Kidney epithelial cell (primary cell): ENCODE results near the gene SRMS. TPM values are rescaled to one million over a fixed set of nuclear protein-coding genes. Genes with fewer than 3 reads are reported as not detected.

Experiments
- DNase-seq: peaks from one replicate; pipeline ENCODE4 v3.0.0-alpha.2; 2010; ENCODE audit warnings: low read depth
- H3K27me3 ChIP-seq: 2 replicates; pipeline ENCODE4 v1.6.0; 2011; ENCODE audit warnings: low read length; ENCODE audit not compliant: control insufficient read depth, insufficient read depth
- H3K36me3 ChIP-seq: 2 replicates; pipeline ENCODE4 v1.5.1; 2011; ENCODE audit warnings: low read length; ENCODE audit not compliant: control insufficient read depth, insufficient read depth
- H3K4me3 ChIP-seq: 2 replicates; pipeline ENCODE4 v1.5.1; 2011; ENCODE audit warnings: low read depth, mild to moderate bottlenecking, control low read depth, low read length
- CTCF ChIP-seq: IDR thresholded peaks from 2 replicates; pipeline ENCODE4 v1.5.1; 2011; ENCODE audit warnings: mild to moderate bottlenecking, moderate library complexity, low read length, control low read depth, inconsistent platforms; ENCODE audit not compliant: insufficient read depth, poor library complexity, severe bottlenecking
- total RNA-seq: library from RNA; depleted of rRNA; stranded (reverse); fragments of >200 nt; gene quantifications from 2 replicates; pipeline ENCODE4 v1.2.3, GENCODE V29; 2015

The SRMS gene
- total RNA-seq, 1 donor from 2014 or later = not detected

DNA sequence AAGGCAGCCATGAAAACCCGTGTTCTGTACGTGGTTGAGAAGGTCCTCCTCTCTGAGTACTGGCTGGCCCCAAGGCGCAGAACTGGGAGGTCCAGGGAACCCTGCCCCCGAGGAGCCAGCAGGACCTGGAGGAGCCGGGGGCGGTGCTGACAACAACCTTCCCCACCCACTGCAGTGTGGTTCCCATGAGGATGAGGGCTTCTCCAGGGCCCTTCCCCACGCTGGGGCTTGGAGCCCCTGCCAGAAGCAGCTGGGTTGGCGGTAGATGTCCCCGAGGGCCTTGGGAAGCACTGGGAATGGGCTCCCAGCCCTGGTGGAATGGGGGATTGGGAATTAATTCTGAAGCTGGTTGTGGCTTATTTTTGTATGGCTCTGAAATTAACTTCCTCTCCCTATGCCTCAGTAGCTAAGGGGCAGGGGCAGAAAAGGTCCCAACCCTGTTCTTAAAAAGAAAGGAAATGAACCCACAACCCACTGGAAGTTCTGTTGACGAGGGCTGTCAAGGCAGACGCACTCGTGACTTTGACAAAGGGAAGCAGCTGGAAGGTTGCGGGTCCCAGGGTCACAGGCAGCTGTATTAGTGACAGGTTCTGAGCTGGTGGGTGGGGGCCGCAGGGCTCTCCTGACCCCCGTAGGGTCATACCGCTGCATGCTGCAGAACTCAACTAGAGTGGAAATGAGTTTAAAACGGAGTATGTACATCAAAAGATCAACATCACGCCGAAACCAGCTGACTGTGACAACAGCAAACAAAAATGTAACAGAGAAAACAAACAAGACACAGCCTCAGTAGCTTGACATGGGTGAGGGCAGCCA lies 40.4 kb upstream of the SRMS start:
- H3K27me3 ChIP-seq = no peaks in the 10 kb centered on the region
- H3K4me3 ChIP-seq = no peak overlapping the region
- no peaks in the 10 kb centered on the region for H3K36me3 ChIP-seq
- no peak for TF ChIP-seq CTCF
- DNase-seq = no peak

DNA sequence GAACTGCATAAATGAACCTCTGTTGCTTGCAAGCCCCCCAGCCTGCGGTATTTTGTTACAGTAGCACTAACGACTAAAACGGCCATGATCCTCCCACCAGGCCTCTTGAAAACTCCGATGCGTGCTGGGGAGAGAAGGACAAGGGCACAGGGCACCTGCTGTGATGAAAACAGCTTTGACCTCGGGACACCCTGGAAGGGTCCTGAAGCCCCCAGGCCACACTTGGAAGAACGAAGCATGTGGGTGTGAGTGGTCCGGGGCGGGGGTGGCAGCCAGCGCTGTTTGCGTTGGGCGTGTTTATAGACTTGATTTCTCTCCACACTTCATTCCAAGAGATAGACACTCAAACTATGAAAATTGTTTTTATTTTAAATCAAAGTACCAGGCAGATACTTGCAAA lies 39.7 kb upstream of the SRMS start:
- no peak for DNase-seq
- Histone ChIP-seq H3K27me3 (no peaks in the 10 kb centered on the region), H3K36me3 (no peaks in the 10 kb centered on the region), H3K4me3 (no peak overlapping the region)
- TF ChIP-seq CTCF = no peak

- no peak overlapping the region for H3K4me3 ChIP-seq
- no peak for TF ChIP-seq CTCF
- DNase-seq = no peak
Observed at GRCh38 chr20:63586797-63587196, 39.2 kb upstream of the SRMS start.

GRCh38 chr20:63585616-63586565 lies 38.3 kb upstream of the SRMS start:
- TF ChIP-seq CTCF = no peak
- Histone ChIP-seq H3K4me3 (no peak overlapping the region), H3K27me3 (no peaks in the 10 kb centered on the region), H3K36me3 (no peaks in the 10 kb centered on the region)
- DNase-seq = no peak

More at GRCh38 chr20:63586797-63587196, 39.2 kb upstream of the SRMS start:
- H3K27me3 ChIP-seq = no peaks in the 10 kb centered on the region
- no peaks in the 10 kb centered on the region for H3K36me3 ChIP-seq

GRCh38 chr20:63582382-63583063 lies 35.0 kb upstream of the SRMS start:
- TF ChIP-seq CTCF = no peak
- H3K36me3 ChIP-seq = no peaks in the 10 kb centered on the region
- H3K27me3 ChIP-seq = peaks cover 2% of the 10 kb centered on the region
- no peak for DNase-seq
- H3K4me3 ChIP-seq = no peak overlapping the region
